ENCODE measurements around the gene SIGLEC14.

The SIGLEC14 gene

GRCh38 chr19:51614789-51615188 is 31.8 kb downstream of the SIGLEC14 start:
- no peak for DNase-seq (ENCODE audit: low read depth)

- DNase-seq (ENCODE audit: low read depth) = no peak
Measured at GRCh38 chr19:51610576-51610975, 36.0 kb downstream of the SIGLEC14 start.

GRCh38 chr19:51607920-51608562 is 38.6 kb downstream of the SIGLEC14 start:
- DNase-seq (ENCODE audit: low read depth) = no peak

- no peak for DNase-seq (ENCODE audit: low read depth)
Measured at GRCh38 chr19:51607077-51607476, 39.5 kb downstream of the SIGLEC14 start.

- no peak for DNase-seq (ENCODE audit: low read depth)
Measured at GRCh38 chr19:51602189-51602854, 44.3 kb downstream of the SIGLEC14 start.

GRCh38 chr19:51600940-51601580 is 45.6 kb downstream of the SIGLEC14 start:
- no peak for DNase-seq (ENCODE audit: low read depth)

GRCh38 chr19:51599084-51599483 is 47.5 kb downstream of the SIGLEC14 start:
- DNase-seq (ENCODE audit: low read depth) = no peak

GRCh38 chr19:51598159-51598915 is 48.3 kb downstream of the SIGLEC14 start:
- DNase-seq (ENCODE audit: low read depth) = no peak

- no peak for DNase-seq (ENCODE audit: low read depth)
Measured at GRCh38 chr19:51595190-51596175, 51.1 kb downstream of the SIGLEC14 start.

- no peak for DNase-seq (ENCODE audit: low read depth)
Measured at GRCh38 chr19:51594774-51595109, 51.9 kb downstream of the SIGLEC14 start.

- peak; percentile 90 for DNase-seq (ENCODE audit: low read depth)
Measured at GRCh38 chr19:51593969-51594773, 52.5 kb downstream of the SIGLEC14 start.

- no peak for DNase-seq (ENCODE audit: low read depth)
Measured at GRCh38 chr19:51593138-51593890, 53.3 kb downstream of the SIGLEC14 start.

All from stimulated activated CD8-positive, alpha-beta memory T cell treated with anti-CD3 and anti-CD28 coated beads, Interleukin-15, amount 100 ng/mL, for 24 hours (primary cell).